IPS-18a (cell line): Measurements from ENCODE around the gene SLITRK3.
A peak's percentile ranks its signal among the peaks of the same experiment; 100 is the strongest.

Source experiments
- H3K27ac ChIP-seq: one replicate; pipeline ENCODE4 v1.5.1; 2013; ENCODE audit warnings: low read length
- H3K27me3 ChIP-seq: one replicate; pipeline ENCODE4 v1.6.1; 2013; ENCODE audit warnings: mild to moderate bottlenecking, low read length; ENCODE audit not compliant: control insufficient read depth, insufficient read depth
- H3K36me3 ChIP-seq: one replicate; pipeline ENCODE4 v1.6.1; 2013; ENCODE audit warnings: low read depth, low read length; ENCODE audit not compliant: control insufficient read depth
- H3K4me1 ChIP-seq: one replicate; pipeline ENCODE4 v1.6.1; 2013; ENCODE audit warnings: low read depth, low read length; ENCODE audit not compliant: control insufficient read depth
- H3K4me3 ChIP-seq: one replicate; pipeline ENCODE4 v1.5.1; 2013; ENCODE audit warnings: low read length
- H3K9ac ChIP-seq: one replicate; pipeline ENCODE4 v1.6.1; 2013; ENCODE audit warnings: mild to moderate bottlenecking, low read length, moderate library complexity
- H3K9me3 ChIP-seq: one replicate; pipeline ENCODE4 v1.6.1; 2013; ENCODE audit warnings: low read depth, low read length; ENCODE audit not compliant: control insufficient read depth

The SLITRK3 gene

GRCh38 chr3:165202995-165203394, 6.8 kb upstream of the SLITRK3 start:
- H3K4me1 ChIP-seq: no peaks in the 10 kb centered on the region
- H3K27me3 ChIP-seq: peaks cover 18% of the 10 kb centered on the region
- no peaks in the 10 kb centered on the region for H3K9me3 ChIP-seq
- H3K27ac ChIP-seq: no peak overlapping the region
- H3K36me3 ChIP-seq: no peaks in the 10 kb centered on the region
- no peak overlapping the region for H3K4me3 ChIP-seq
- H3K9ac ChIP-seq: no peak overlapping the region

GRCh38 chr3:165201964-165202363, 5.8 kb upstream of the SLITRK3 start:
- H3K36me3 ChIP-seq: no peaks in the 10 kb centered on the region
- peaks cover 4% of the 10 kb centered on the region for H3K4me1 ChIP-seq
- no peaks in the 10 kb centered on the region for H3K9me3 ChIP-seq
- no peak overlapping the region for H3K27ac ChIP-seq
- H3K27me3 ChIP-seq: peaks cover 21% of the 10 kb centered on the region
- H3K4me3 ChIP-seq: no peak overlapping the region
- H3K9ac ChIP-seq: no peak overlapping the region

GRCh38 chr3:165197481-165197800, 1.3 kb upstream of the SLITRK3 start:
- Histone ChIP-seq H3K9me3 (no peaks in the 10 kb centered on the region), H3K9ac (no peak overlapping the region), H3K27me3 (peaks cover 57% of the 10 kb centered on the region), H3K4me3 (peak overlapping the region; percentile 83), H3K4me1 (peaks cover 8% of the 10 kb centered on the region), H3K27ac (no peak overlapping the region), H3K36me3 (no peaks in the 10 kb centered on the region)

GRCh38 chr3:165196577-165197480, 645 bp upstream of the SLITRK3 start:
- Histone ChIP-seq H3K9ac (peak overlapping the region; percentile 47), H3K27me3 (peaks cover 57% of the 10 kb centered on the region)

GRCh38 chr3:165195241-165195639, 944 bp downstream of the SLITRK3 start:
- H3K27ac ChIP-seq: no peak overlapping the region
- H3K4me1 ChIP-seq: peaks cover 17% of the 10 kb centered on the region
- H3K36me3 ChIP-seq: no peaks in the 10 kb centered on the region
- H3K9me3 ChIP-seq: no peaks in the 10 kb centered on the region
- H3K4me3 ChIP-seq: peak overlapping the region; percentile 83
- peak overlapping the region; percentile 6 for H3K9ac ChIP-seq
- peaks cover 57% of the 10 kb centered on the region for H3K27me3 ChIP-seq

More at GRCh38 chr3:165196577-165197480, 645 bp upstream of the SLITRK3 start:
- H3K4me1 ChIP-seq: peaks cover 9% of the 10 kb centered on the region
- H3K9me3 ChIP-seq: no peaks in the 10 kb centered on the region
- no peak overlapping the region for H3K27ac ChIP-seq
- H3K4me3 ChIP-seq: peak overlapping the region; percentile 83
- H3K36me3 ChIP-seq: no peaks in the 10 kb centered on the region

GRCh38 chr3:165194511-165195240, 1.5 kb downstream of the SLITRK3 start:
- Histone ChIP-seq H3K27me3 (peaks cover 57% of the 10 kb centered on the region), H3K36me3 (no peaks in the 10 kb centered on the region), H3K9ac (peak overlapping the region; percentile 6), H3K4me3 (peak overlapping the region; percentile 83), H3K27ac (no peak overlapping the region), H3K9me3 (no peaks in the 10 kb centered on the region), H3K4me1 (peaks cover 17% of the 10 kb centered on the region)

- Histone ChIP-seq H3K27ac (no peak overlapping the region), H3K4me3 (peak overlapping the region; percentile 83), H3K36me3 (no peaks in the 10 kb centered on the region), H3K9me3 (no peaks in the 10 kb centered on the region), H3K9ac (peak overlapping the region; percentile 11), H3K27me3 (peaks cover 55% of the 10 kb centered on the region), H3K4me1 (peaks cover 17% of the 10 kb centered on the region)
These were observed 2.6 kb downstream of the SLITRK3 start for GRCh38 chr3:165193366-165194254.

- H3K4me1 ChIP-seq: peaks cover 17% of the 10 kb centered on the region
- no peaks in the 10 kb centered on the region for H3K9me3 ChIP-seq
- no peaks in the 10 kb centered on the region for H3K36me3 ChIP-seq
- no peak overlapping the region for H3K27ac ChIP-seq
- peak overlapping the region; percentile 41 for H3K9ac ChIP-seq
- H3K4me3 ChIP-seq: peak overlapping the region; percentile 83
- peaks cover 46% of the 10 kb centered on the region for H3K27me3 ChIP-seq
These were observed 3.5 kb downstream of the SLITRK3 start for GRCh38 chr3:165192610-165193192.

- peaks cover 34% of the 10 kb centered on the region for H3K27me3 ChIP-seq
- no peak overlapping the region for H3K9ac ChIP-seq
- no peaks in the 10 kb centered on the region for H3K9me3 ChIP-seq
- H3K27ac ChIP-seq: no peak overlapping the region
- H3K4me1 ChIP-seq: peaks cover 13% of the 10 kb centered on the region
- H3K36me3 ChIP-seq: no peaks in the 10 kb centered on the region
- peak overlapping the region; percentile 83 for H3K4me3 ChIP-seq
These were observed 4.7 kb downstream of the SLITRK3 start for GRCh38 chr3:165191491-165191890.

- Histone ChIP-seq H3K4me1 (peaks cover 9% of the 10 kb centered on the region), H3K27me3 (peaks cover 4% of the 10 kb centered on the region), H3K27ac (no peak overlapping the region), H3K9me3 (no peaks in the 10 kb centered on the region), H3K4me3 (no peak overlapping the region), H3K36me3 (no peaks in the 10 kb centered on the region), H3K9ac (no peak overlapping the region)
These were observed 7.7 kb downstream of the SLITRK3 start for GRCh38 chr3:165188452-165188851.
